Upper lobe of right lung (tissue), 1 donor: ENCODE results near the gene RASD2. TPM values are rescaled to one million over a fixed set of nuclear protein-coding genes. Genes with fewer than 3 reads are reported as not detected.
A peak's percentile ranks its signal among the peaks of the same experiment; 100 is the strongest.

Source experiments
- ATAC-seq: fragments of 200-7000 bp; cut with Tn5 transposase; one replicate; pipeline ENCODE4 v1.9.1; 2020; ENCODE audit warnings: mild to moderate bottlenecking, moderate library complexity
- DNase-seq: peaks from one replicate; pipeline ENCODE4 v3.0.0-alpha.2; 2020
- H3K27ac ChIP-seq: fragments of 200-600 bp; one replicate; pipeline ENCODE4 v1.8.0; 2022
- H3K27me3 ChIP-seq: fragments of 200-600 bp; one replicate; pipeline ENCODE4 v1.8.0; 2022; ENCODE audit warnings: mild to moderate bottlenecking
- H3K36me3 ChIP-seq: fragments of 200-600 bp; one replicate; pipeline ENCODE4 v1.8.0; 2022
- H3K4me1 ChIP-seq: fragments of 200-600 bp; one replicate; pipeline ENCODE4 v1.8.0; 2022
- H3K4me3 ChIP-seq: fragments of 200-600 bp; one replicate; pipeline ENCODE4 v1.8.0; 2022; ENCODE audit warnings: mild to moderate bottlenecking
- H3K9me3 ChIP-seq: fragments of 200-600 bp; one replicate; pipeline ENCODE4 v1.8.0; 2022
- intact Hi-C: fragments of 100-400 bp; cut with DNase I; formaldehyde crosslinking; loops from one replicate; pipeline ENCODE4 v1.11.0; 2022
- total RNA-seq: library from RNA; stranded (reverse); fragmentation: NEBNext Ultra II Directional; extraction: Animal tissue kit (Norgen Biotek cat#: 25700); gene quantifications from one replicate; pipeline ENCODE4 v1.2.1, GENCODE V29; 2021
- TF ChIP-seq, protein P1 (sequence below): fragments of 200-600 bp; IDR thresholded peaks from one replicate; pipeline ENCODE4 v1.8.0; 2022; ENCODE audit warnings: antibody characterized with exemption
- donor health status: DM: no; HTN: yes; CAD: no; lungs with severe emphysema.

Gene RASD2
- total RNA-seq, 1 donor from 2014 or later: 4.1 TPM

DNA sequence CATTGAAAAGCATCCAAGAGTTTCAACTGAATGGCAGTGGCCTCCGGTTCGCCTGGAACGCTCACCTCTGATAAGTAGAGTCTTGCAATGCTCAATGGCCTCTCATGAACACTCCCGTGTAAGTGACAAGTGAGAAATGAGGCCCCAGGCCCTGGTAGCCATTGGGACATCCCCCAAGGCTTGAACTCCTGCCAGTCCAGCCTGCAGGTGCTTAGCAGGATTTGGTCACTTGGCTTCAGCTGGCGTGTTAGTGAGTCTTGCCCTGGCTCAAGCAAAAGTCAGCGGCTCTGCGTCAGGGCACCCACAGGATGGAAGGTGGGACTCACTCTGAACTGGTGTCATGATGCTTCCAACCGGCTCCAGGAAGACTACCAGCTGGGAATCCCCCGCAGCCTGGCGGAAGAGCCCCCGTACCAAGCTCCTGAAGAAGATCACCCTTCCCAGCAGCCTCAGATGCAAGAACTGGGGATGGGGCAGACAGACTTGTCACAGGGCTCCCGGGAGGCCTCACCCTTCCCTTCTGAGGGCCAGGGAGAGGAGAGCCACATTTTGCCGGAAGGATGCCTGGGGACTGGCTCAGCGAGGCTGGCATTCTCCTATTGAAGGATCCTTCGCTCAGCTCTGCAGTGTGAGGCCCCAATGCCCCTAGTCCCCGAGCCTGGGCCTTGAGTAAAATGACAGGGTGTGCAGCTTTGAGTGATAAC is 57.2 kb downstream of the RASD2 start:
- no peak overlapping the region for H3K27ac ChIP-seq
- ATAC-seq (peak; percentile 42), DNase-seq (peak; percentile 75)
- TF ChIP-seq, protein P1, sequence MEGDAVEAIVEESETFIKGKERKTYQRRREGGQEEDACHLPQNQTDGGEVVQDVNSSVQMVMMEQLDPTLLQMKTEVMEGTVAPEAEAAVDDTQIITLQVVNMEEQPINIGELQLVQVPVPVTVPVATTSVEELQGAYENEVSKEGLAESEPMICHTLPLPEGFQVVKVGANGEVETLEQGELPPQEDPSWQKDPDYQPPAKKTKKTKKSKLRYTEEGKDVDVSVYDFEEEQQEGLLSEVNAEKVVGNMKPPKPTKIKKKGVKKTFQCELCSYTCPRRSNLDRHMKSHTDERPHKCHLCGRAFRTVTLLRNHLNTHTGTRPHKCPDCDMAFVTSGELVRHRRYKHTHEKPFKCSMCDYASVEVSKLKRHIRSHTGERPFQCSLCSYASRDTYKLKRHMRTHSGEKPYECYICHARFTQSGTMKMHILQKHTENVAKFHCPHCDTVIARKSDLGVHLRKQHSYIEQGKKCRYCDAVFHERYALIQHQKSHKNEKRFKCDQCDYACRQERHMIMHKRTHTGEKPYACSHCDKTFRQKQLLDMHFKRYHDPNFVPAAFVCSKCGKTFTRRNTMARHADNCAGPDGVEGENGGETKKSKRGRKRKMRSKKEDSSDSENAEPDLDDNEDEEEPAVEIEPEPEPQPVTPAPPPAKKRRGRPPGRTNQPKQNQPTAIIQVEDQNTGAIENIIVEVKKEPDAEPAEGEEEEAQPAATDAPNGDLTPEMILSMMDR: no peak
- H3K27me3 ChIP-seq: no peaks in the 10 kb centered on the region
- no peaks in the 10 kb centered on the region for H3K4me1 ChIP-seq
- intact Hi-C loops: no loop called here
- no peaks in the 10 kb centered on the region for H3K36me3 ChIP-seq
- H3K9me3 ChIP-seq: no peaks in the 10 kb centered on the region
- H3K4me3 ChIP-seq: no peak overlapping the region

DNA sequence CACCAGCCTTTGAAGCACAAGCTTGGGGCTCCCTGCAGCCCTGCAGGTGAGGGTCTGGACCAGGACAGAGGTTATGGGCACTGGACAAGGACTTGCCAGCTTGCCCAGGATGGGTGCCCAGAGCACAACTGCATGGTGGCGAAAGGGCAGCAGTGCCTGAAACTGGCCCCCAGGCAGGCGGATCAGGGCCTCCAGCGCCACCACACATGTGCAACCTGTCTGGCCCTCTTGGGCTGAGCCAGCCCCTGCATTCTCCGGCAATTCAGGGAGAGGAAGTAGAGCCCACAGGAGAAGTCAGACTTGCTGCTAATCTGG is 57.7 kb downstream of the RASD2 start:
- no peaks in the 10 kb centered on the region for H3K9me3 ChIP-seq
- H3K36me3 ChIP-seq: no peaks in the 10 kb centered on the region
- intact Hi-C loops: no loop called here
- H3K4me3 ChIP-seq: no peak overlapping the region
- no peaks in the 10 kb centered on the region for H3K4me1 ChIP-seq
- no peak overlapping the region for H3K27ac ChIP-seq
- ATAC-seq (no peak), DNase-seq (no peak)
- TF ChIP-seq, protein P1: no peak
- H3K27me3 ChIP-seq: no peaks in the 10 kb centered on the region

DNA sequence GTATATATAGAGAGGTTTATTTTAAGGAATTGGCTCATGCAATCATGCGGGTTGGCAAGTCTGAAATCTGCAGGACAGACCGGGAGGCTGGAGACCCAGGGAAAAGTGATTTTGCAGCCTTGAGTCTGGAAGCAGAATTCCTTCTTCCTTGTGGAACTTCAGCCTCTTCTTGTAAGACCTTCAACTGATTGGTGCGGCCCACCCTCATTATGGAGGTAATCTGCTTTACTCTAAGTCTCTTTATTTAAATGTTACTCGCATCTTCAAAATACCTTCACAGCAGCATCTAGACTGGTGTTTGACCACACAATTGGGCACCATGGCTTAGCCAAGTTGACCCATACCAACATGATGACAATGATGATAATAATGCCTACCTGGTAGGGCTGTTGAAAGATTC is 58.7 kb downstream of the RASD2 start:
- Histone ChIP-seq H3K9me3 (no peaks in the 10 kb centered on the region), H3K4me1 (no peaks in the 10 kb centered on the region), H3K4me3 (no peak overlapping the region), H3K27me3 (no peaks in the 10 kb centered on the region), H3K36me3 (no peaks in the 10 kb centered on the region), H3K27ac (no peak overlapping the region)
- no peak for ATAC-seq
- no peak for DNase-seq
- intact Hi-C loops: no loop called here
- TF ChIP-seq, protein P1: no peak

DNA sequence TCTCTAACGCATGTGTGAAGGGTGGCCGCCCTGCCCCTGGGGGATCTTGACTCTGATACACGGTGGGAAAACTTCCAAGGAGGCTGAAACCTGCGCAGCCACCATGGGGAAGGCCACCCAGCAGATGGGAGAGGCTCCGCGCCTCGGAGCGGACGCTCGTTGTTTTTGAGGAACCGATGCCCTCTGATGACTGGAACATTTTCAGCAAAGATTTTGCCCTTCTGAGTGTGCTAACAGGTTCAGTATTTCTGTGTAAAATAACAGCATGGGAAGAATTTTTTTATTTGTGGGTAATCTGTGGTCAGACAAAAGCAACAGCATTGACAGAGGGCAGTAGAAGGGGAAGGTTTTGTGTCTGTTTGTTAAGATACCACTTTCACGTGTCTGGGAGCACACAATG is 59.8 kb downstream of the RASD2 start:
- ATAC-seq: peak; percentile 46
- TF ChIP-seq, protein P1: no peak
- H3K27ac ChIP-seq: no peak overlapping the region

DNA sequence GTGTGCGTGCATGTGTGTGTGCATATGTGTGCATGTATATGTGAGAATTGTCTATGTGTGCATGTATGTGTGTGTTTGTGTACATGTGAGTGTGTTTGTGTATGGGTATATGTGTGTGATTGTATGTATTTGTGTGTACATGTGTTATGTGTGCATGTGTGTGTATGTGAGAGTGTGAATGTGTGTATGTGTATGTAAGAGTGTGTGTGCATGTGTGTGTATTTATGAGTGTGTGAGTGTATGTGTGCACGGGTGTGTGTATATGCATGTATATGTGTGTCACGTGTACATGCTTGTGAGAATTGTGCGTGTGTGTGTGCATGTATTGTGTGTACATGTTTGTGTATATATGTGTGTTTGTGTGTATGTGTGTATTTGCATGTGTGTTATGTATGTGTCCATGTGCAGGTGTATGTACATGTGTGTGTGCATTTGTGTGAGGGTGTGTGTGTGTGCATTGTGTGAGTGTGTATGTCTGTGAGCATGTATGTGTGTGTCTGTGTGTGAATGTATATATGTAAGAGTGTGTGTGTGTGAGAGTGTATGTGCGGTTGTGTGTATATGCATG is 60.5 kb downstream of the RASD2 start:
- ATAC-seq: no peak
- intact Hi-C loops: no loop called here
- TF ChIP-seq, protein P1: no peak

More for the DNA sequence above, 59.8 kb downstream of the RASD2 start:
- Histone ChIP-seq H3K36me3 (no peaks in the 10 kb centered on the region), H3K27me3 (no peaks in the 10 kb centered on the region), H3K4me1 (no peaks in the 10 kb centered on the region), H3K4me3 (no peak overlapping the region), H3K9me3 (no peaks in the 10 kb centered on the region)
- intact Hi-C loops: no loop called here
- no peak for DNase-seq

More for the DNA sequence above, 60.5 kb downstream of the RASD2 start:
- no peaks in the 10 kb centered on the region for H3K36me3 ChIP-seq
- no peaks in the 10 kb centered on the region for H3K27me3 ChIP-seq
- H3K4me1 ChIP-seq: no peaks in the 10 kb centered on the region
- no peak overlapping the region for H3K4me3 ChIP-seq
- no peaks in the 10 kb centered on the region for H3K9me3 ChIP-seq
- no peak for DNase-seq
- no peak overlapping the region for H3K27ac ChIP-seq
